T-helper 22 cell (primary cell): Measurements from ENCODE around the gene RPH3AL.

Experiments
- DNase-seq: peaks from one replicate; pipeline ENCODE4 v3.0.0-alpha.2; 2020; ENCODE audit warnings: low read depth

The RPH3AL gene

DNA sequence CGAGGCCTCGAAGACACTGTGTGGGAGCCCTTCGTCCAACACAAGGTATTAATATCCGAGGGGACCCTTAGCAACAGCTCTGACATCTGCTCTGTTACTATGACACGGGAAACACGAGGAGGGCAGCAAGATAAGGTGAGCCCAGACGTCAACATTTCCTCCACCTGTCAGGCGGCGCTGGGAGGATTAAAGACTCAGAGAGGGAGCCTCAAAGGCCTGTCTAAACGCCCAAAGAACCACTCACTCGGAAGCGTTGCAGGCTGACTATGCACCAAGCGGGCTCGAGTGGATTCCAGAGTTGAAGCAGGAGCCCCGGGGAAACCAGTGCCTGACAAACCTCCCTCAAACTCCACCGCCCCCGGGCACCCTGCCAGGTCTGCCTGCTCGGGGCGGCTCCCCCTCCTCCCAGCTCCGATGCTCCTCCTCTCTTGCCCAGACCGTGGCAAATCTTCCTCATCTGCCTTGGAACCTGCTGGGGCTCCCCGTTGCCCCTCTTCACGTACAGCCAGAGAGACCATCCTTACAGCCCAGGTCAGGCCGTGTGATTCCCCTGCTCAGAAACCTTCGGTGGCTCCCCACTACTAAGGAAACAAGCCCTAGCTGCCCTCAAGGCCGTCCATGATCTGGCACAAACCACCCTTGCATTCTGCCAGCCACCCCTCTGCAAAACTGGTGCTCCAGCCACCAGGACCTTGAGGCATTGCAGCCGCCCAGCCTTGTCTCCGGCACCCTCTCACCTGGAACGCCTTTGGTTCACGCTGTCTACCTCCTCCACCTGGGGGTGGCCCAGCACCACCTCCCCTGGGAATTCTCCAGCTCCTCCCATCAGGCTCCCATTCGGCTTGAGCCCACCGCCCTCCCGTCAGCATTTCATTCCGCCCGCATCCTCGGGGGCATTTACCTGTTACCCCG, 16.2 kb downstream of the RPH3AL start:
- no peak for DNase-seq

DNA sequence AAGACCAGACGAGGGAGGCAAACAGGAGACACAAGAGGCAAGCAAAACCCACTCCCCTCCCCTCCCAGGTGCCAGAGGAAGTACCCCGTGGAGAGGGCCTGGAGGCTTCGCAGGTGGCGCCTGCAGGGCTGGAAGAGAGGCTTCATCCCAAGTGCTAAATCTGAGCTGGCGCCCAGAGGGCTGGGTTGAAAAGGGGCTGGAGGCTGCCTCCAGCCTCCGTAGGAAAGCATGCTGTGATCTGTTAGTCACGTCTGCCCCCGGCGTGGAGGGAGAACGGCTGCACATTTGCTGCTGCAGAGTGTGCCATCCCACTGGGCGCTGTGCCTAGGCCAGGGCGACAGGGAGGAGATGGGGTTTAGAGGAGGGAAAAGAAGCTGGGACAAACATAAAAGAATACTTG, 16.9 kb downstream of the RPH3AL start:
- no peak for DNase-seq

DNA sequence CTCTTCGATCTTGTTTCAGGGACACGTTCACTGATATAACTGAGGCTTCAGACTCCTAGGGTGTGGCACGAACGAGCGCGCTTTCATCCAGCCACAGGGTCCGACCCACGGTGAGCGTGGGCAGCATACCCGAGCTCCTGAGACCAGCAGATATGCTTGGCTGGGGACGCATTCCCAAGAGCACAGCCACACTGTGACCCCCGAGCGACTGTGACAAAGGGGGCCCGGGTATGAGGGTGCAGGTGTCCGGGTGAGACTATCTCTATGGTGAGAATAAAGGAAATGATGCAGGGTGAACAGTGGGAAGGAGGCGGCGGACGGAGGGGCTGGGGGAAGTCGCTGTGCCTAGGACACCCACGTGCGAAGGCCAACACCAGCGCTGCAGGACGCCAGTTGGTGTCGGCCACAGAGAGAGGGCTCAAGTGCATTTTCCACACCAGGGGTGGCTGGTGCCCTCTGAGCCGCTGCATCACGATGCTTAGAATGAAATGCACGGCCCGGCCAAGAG, 17.6 kb downstream of the RPH3AL start:
- no peak for DNase-seq

DNA sequence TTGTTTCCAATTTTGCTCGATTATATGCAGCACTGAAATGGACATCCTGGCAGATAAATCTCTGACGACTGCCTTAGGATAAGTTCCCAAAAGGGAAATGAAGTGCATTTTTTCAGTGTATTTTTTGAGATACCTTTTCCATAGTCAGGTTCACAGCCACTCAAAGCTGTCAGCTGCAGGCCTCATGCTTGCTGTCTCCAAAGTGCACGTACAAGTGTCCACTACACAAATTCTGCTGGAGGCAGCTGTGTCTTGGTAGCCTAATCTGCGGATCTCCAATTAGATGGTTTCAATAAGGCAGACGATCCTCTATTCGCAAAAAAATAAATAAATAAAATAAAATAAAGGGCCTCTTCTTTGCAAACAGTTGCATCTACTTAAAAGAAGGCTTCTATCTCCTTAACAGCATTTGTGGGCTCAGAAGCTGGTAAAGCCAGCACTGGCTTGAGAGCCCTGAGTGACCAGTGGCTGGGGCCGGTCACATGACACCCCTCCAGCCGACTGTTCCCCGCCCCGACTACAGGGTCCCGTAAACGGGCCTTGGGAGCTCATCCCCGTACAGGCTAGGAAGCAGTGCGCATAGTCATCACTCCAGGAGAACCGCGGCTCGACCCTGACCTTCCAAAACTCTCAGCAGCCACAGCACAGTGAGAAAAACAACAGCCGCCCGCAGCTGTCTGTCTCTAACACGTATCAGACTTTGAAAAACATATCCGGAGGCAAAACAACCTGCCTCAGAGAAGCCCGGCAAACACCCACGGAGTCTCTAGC, 18.8 kb downstream of the RPH3AL start:
- no peak for DNase-seq

DNA sequence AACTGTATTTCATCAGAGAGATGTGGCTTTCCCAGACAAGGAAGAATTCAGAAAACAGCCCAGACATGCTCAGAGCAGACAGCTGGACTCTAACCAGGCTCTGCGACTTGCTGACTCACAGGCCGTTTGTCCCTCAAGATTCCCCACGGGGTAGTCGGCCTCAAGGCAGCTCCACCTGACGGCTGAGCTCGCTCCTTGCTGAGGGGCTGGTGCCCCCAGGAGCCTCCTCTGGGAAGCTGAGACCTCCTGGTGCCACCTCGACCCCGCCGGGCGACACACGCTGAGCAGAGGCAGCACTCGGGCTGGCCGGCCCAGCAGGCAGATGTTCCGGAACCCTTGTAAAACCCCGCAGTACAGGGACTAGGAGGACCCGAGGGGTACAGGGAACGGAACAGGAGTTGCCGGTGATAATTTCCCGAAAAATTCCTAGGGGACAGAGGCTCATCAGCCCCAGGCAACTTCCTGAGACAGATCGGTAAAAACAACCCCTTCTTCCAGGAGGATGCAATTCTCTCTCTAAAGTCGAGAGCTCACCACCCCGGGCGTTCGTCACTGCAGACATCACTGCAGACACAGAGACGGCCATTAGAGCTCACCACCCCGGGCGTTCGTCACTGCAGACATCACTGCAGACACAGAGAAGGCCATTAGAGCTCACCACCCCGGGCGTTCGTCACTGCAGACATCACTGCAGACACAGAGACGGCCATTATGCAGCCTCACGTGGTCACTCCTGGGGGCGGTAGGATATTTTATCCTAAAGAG, 19.9 kb downstream of the RPH3AL start:
- DNase-seq, result no peak

DNA sequence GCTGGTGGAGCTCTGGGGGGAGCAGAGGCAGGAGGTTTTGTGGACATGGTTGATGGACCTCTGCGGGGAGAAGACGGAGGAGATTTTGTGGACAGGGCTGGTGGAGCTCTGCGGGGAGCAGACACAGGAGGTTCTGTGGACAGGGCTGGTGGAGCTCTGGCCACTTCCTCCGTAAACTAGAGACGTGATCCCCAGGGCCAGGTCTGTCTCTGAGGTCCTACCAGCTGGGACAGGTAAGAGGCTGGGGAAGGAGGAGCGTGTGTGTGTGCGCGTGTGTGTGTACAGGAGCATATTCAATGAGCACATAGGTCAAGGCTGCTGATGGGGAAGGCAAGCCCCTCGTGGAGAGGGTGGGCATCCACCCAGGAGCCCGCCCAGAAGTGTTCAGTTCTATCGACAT, 20.6 kb downstream of the RPH3AL start:
- DNase-seq, result no peak

DNA sequence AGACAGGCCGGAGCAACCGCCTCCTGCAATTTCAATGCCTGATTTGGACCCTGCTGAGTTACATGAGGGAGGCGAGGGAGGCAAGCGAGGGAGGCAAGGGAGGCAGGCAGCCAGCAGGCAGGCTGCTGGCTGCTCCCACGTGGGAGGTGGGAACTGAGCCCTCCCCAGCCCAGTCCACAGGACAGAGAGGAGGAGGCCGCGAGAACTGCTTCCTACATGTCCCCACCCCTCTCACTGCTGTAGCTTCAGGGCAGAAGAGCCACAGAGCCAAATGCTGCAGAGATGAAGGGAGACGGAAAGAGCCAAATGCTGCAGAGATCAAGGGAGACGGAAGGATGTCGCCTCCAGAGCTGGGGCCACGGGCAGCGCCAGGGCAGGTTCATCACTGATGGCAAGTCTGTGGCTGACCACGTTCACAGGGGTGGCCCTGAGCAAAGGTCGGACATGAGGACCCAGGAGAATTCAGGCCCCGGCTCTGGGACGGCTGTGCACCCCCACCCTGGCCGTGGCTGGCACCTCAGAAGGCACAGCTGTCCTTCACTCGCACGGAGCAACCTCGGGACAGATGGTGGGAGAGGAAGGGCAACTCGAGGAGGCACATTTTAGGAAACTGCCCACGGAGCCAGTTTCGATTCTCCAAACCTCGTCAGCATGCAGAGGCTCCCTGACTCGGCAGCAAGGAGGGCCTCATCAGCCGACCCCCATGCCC, 21.5 kb downstream of the RPH3AL start:
- no peak for DNase-seq

DNA sequence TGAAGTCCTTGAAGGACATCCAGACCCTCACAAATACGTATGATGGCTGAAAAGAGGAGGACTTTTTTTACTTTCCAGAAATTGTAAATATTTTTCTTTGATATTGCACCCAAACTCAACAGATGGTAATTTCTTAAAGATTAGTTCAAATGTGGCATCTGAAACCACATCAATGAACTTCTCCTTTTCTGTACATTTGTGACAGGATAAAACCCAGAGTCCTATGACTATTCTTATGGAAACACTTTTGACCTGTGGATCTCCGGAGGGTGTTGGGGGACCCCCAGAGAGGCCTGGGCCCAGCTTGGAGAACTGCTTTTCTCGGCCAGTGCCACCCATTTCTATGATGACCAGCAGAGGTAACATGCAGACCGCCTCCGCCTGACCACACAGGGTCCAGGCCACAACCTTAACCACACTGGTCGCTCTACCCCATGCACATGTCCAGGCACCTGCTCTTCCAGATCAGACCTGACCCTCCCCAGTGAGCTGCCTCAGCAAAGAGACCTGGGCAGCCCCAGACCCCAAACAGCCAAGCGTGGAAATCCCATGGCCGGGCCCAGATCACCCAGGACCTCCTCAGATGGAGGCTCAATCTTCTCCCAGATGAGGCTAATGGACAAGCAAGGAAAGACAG, 22.7 kb downstream of the RPH3AL start:
- no peak for DNase-seq

DNA sequence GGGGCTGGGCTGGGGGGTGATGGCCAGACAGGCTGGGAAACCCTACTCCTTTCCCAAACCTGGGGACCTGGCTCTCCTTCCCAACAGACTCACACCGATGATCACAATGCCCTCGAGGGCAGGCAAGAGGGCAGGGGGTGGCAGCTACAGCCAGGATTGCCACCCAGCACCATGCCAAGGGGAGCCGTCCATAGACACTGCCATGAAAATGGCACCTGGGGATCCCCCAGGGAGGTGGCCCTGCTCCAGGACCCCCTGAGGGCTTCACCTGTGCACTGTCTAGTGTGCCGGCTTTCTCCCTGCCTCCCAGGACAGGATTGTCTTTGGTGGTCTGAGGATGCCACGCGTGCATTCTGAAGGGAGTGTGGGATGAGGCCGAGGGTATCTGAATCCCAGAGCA, 24.6 kb downstream of the RPH3AL start:
- no peak for DNase-seq

DNA sequence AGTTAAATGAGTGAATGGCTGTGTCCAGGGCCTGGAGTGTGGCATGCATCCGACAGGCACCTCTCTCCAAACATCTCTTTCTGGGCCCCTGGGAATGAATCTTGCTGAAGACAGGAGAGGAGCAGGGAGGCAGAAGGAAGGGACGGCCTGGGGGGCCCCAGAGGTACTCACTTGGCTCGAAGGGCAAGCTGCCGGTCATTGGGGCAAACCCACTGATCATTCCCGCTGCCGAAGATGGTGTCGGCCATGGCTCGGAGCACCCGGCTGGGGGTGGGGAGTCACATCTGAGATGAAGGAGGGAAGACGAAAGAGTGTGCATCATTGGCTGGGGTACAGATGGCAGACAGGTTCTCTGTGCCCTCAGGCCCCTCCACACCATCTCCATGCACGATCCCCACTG, 25.3 kb downstream of the RPH3AL start:
- no peak for DNase-seq

DNA sequence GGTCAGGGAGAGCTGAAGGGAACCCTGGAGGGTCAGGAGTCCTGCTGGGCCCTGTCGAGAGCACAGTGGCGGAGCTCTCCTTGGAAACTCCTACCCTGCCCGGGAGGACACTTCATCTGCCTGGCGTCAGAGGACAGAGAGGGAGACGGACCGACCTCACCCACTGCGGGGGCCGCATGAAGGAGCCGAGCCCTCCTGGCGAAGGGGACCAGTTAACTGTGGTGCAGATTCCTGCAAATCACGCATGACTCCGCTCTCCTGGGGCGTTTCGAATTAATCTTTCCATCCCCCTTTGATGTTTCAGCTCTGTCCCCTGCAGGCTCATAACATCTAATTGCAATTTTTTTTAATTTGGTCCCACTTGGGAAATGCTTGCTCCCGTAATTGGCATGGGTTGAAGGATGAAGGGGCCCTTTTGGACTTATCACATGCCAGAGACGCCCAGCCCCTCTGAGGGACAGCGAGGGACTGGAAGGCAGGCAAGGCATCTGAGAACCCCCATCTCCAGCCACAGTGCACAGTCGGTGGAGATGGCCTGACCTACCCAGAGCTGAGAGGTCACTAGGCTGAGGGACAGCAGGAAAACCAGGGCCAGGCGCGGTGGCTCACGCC, 26.5 kb downstream of the RPH3AL start:
- DNase-seq, result no peak

DNA sequence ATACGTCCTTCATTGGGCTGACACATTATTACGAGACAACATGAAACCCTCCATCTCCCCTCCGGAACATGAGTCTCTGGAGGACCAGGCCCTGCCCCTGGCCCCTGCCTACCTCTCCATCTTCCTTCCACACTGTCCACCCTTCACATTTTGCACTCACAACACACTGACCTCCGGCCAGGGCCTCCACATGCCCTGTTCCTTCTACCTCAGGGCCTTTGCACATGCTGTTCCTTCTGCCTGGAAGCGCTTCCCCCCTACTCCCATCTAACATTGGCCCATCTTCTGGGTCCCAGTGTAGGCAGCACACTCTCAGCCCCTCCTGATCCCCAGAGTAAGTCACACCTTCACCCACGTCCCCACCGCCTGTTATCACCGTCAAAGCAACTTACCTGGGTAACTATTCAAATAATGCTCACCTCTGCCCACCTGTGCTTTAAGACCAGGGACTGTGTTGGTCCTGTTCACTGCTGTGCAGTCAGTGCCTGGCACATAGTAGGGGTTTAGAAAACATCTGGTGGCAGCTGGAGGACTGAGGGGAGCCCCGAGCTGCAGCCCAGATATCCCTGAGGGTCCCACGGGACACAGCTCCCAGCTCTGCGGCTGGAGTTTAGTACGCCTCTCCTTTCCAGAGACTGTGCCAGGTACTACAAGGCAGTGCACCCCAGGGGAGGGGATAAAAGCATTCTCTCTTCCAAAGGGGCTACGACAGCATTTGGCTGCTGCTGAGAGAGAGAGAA, 27.2 kb downstream of the RPH3AL start:
- DNase-seq, result no peak

DNA sequence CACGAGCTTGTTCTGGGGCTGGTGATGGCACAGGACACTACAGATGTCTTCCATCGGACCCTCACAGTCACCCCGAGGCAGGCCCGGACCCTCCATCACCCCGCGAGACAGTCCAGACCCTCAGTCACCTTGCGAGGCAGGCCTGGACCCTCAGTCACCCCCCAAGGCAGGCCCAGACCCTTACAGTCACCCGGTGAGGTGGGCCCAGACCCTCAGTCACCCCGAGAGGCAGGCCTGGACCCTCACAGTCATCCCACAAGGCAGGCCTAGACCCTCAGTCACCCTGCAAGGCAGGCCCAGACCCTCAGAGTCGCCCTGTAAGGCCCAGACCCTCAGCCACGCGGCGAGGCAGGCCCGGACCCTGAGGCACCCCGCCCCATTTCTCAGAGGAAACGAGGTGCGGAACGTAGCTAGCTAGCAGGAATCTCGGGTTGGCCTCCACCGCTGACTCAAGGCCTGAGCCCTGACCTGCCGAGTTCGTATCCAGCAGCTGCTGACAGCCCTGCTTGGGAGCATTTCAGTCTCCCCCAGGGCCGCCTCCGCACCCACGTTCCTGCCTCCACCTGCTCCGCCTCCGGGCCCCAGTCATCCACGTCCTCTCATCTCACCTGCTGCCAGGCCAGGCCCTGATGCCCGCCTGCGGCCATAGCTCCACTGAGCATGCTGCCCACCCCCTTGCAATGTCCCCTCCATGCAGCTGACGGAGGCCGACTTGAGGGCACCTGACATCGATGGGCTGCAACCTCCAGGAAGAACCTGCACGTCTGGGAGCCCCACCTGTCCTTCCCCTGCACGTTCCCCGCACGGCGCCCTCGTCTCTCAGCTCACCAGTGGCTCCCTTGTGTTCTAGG, 28.7 kb downstream of the RPH3AL start:
- DNase-seq, result no peak

DNA sequence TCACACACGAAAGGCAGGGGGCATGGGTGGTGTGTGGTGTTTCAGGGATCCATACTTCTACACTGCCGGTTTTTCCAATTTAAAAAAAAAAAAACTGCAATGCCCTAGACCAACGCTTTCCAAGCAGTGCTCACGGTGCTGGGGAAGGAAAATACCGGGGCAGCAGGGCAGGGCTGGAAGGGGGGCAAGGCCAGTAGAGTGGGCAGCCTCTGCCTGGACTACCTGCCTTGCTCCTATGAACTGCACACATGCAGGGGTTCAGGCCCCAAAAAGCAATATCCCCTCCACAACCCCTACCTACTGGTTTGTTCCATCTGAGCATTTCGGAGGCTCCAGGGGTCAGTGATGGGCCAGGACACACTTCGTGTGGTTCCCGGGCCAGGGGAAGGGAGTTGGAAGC, 29.4 kb downstream of the RPH3AL start:
- DNase-seq, result no peak

DNA sequence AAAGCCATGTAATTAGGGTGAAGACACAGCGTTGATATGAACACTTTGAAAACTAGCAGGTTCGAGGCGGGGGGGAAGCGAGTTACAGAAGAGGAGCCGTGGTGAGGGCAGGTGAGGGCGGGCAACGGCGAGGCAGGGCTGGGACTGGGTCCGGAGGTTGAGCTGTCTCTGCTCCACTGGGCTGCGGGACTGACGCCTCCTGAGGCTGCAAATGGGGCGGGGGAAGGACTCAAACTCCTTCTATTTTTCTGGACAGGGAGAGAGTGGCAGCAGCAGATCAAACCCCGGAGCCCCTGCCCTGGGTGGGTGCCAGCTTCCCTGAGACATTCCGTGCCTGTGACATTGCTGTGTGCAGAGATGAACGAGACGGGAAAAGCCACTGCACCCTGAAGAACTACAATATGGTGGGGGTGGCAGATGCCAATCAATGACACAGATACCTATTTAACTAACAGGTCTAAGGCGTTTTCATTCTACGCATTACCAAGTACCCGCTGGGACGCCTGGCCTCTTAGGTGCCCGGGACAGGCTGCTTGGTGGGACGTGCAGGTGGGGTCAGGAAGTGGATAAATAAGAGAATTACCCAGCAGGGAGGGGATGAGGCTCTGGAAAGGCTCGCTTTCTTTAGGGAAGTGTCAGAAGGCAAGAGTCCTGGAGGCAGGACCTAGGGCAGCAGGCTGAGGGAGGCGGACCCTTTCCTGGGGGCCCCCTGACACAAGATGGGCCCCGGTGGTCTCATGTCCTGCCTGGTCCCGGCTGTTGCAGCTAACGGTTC, 30.4 kb downstream of the RPH3AL start:
- DNase-seq, result no peak

DNA sequence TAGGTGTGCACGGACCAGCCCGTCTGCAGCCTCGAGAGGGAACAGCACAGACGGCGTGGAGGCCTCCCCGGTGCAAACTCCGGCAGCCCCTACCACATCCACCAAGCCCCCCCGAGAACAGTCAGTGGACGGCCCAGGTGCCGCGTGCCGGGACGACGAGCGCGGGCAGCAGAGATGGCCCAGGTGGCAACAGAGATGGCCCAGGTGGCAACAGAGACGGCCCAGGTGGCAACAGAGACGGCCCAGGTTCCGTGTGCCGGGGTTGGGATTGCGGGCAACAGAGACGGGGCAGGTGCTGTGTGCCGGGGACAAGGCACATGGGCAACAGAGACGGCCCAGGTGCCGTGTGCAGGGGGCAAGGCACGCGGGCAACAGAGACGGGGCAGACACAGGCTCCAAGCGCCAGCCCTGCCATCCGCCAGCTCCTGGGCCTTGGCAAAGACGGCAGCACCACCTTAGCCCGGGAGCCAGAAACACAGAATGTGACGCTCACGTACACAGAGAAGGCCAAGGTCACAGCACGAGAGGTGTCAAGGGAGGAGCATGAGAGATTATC, 31.1 kb downstream of the RPH3AL start:
- no peak for DNase-seq

DNA sequence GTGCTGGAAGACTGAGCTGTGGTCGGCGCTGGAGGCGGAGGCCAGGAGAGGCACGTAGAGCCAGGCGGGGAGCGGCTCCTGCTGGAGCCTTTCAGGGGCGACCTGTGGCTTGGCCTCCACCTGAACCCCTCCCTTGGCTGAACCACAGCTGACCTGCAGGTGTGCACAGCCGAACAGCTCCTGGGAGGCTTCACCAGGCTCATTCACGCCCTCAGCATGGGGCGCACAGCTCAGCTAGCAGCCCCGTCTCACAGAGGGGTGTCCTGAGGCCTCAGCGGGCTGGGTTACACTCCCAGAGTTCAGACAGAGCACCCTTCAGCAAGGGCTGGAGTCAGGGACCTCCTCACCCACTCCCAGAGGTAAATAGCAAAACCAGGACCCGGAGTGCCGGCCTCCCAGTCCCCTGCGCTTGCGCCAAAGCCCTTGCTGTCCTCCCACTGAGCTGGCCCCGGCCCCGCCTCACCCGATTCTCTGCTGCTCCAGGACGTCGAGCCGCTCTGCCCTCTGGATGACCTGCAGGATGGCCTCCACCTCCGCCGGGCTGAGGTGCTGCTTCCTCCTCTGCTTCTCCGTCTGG, 31.7 kb downstream of the RPH3AL start:
- no peak for DNase-seq

DNA sequence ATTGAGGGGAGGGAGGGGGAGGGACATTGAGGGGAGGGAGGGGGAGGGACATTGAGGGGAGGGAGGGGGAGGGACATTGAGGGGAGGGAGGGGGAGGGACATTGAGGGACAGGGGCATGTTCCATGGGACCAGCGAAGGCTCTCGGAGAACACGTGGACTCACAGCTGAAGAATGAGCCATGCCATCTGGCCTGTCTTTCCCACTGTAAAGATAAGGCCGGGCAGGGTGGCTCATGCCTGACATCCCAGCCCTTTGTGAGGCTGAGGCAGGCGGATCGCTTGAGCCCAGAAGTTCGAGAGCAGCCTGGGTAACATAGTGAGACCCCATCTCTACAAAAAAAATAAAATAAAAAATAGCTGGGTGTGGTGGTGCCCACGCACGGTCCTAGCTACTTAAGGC, 32.5 kb downstream of the RPH3AL start:
- DNase-seq, result no peak
